Measurements from ENCODE around the gene TMED1.

- TF ChIP-seq EP300 (IDR thresholded peaks at IDR 0.05; ENCODE audit: low read depth in 2 of 2, low read length in 2 of 2) (no peak), EP300 (CRISPR knock-in tag; IDR thresholded peaks at IDR 0.05; ENCODE audit: borderline replicate concordance) (no peak), POLR2A (IDR thresholded peaks at IDR 0.05; ENCODE audit: insufficient read depth in 1 of 2, low read depth in 2 of 2, low read length in 2 of 2) (no peak), ZSCAN25 (CRISPR knock-in tag; IDR thresholded peaks at IDR 0.05) (no peak), FOXM1 (CRISPR knock-in tag; IDR thresholded peaks at IDR 0.05) (no peak), PHF8 (CRISPR knock-in tag; IDR thresholded peaks at IDR 0.05) (no peak), NFIC (IDR thresholded peaks at IDR 0.05; ENCODE audit: low read length) (no peak), ZNF776 (CRISPR knock-in tag; IDR thresholded peaks at IDR 0.05) (no peak), THAP11 (CRISPR knock-in tag; IDR thresholded peaks at IDR 0.05) (no peak), ATF3 (CRISPR knock-in tag; IDR thresholded peaks at IDR 0.05) (no peak), ZNF407 (CRISPR knock-in tag; IDR thresholded peaks at IDR 0.05; ENCODE audit: not compliant biosample characterization) (no peak)
Measured at GRCh38 chr19:10862561-10863106, 26.6 kb upstream of the TMED1 start.
